HepG2 (cell line): ENCODE measurements around the gene CLBA1. TPM values are rescaled to one million over a fixed set of nuclear protein-coding genes. Genes with fewer than 3 reads are reported as not detected.

Experiments used
- ARNTL ChIP-seq: sonication (generic); formaldehyde crosslinking; IDR thresholded peaks from 2 replicates; pipeline ENCODE4 v1.4.0; 2020; ENCODE audit warnings: mild to moderate bottlenecking, missing genetic modification reagents
- BHLHE40 ChIP-seq: IDR thresholded peaks from 2 replicates; pipeline ENCODE4 v1.6.1; 2011; ENCODE audit warnings: low read length, improper control_type of control experiment
- DR1 ChIP-seq: sonication (generic); formaldehyde crosslinking; IDR thresholded peaks from 2 replicates; pipeline ENCODE4 v1.8.0; 2021; ENCODE audit warnings: mild to moderate bottlenecking, missing genetic modification reagents, inconsistent platforms
- HHEX ChIP-seq: IDR thresholded peaks from 2 replicates; pipeline ENCODE4 v1.6.1; 2016; ENCODE audit warnings: control low read depth
- PAWR ChIP-seq: sonication (generic); formaldehyde crosslinking; IDR thresholded peaks from 2 replicates; pipeline ENCODE4 v1.4.0; 2020; ENCODE audit warnings: missing genetic modification reagents, mild to moderate bottlenecking, borderline replicate concordance
- RBM39 ChIP-seq: fragments of 200-400 bp; formaldehyde crosslinking; IDR thresholded peaks from one replicate; pipeline ENCODE4 v1.6.1; 2018; ENCODE audit warnings: antibody characterized with exemption, mild to moderate bottlenecking, low read depth, low read length; ENCODE audit not compliant: poor library complexity, severe bottlenecking
- YY1 ChIP-seq: IDR thresholded peaks from 2 replicates; pipeline ENCODE4 v1.6.1; 2011; ENCODE audit warnings: low read length, low read depth, moderate library complexity, mild to moderate bottlenecking; ENCODE audit not compliant: insufficient read depth, insufficient replicate concordance
- ZNF138 ChIP-seq: sonication (generic); formaldehyde crosslinking; IDR thresholded peaks from 2 replicates; pipeline ENCODE4 v1.5.0; 2020; ENCODE audit warnings: mild to moderate bottlenecking, low read depth, missing genetic modification reagents
- ZNF282 ChIP-seq: fragments of 450-650 bp; IDR thresholded peaks from 2 replicates; pipeline ENCODE4 v1.6.1; 2018; ENCODE audit not compliant: partially characterized antibody
- ZNF326 ChIP-seq: sonication (generic); formaldehyde crosslinking; IDR thresholded peaks from 2 replicates; pipeline ENCODE4 v1.4.0; 2020; ENCODE audit warnings: missing genetic modification reagents, borderline replicate concordance
- ZNF367 ChIP-seq: sonication (generic); formaldehyde crosslinking; IDR thresholded peaks from 2 replicates; pipeline ENCODE4 v1.4.0; 2020; ENCODE audit warnings: missing genetic modification reagents, borderline replicate concordance
- ZNF746 ChIP-seq: sonication (generic); formaldehyde crosslinking; IDR thresholded peaks from 2 replicates; pipeline ENCODE4 v1.8.0; 2022; ENCODE audit warnings: mild to moderate bottlenecking, missing genetic modification reagents
- polyA plus RNA-seq, 8 experiments: library from polyadenylated mRNA; depleted of rRNA in 3 of 8; stranded (reverse) in 7 of 8; unstranded in 1 of 8; fragments of >200 nt; fragmentation: Illumina TruSeq in 4 of 8; extraction: Trizol in 4 of 8; gene quantifications; 2 replicates each; pipeline versions ENCODE4 v1.2.1 to v1.2.3, GENCODE V29; 2011 to 2016; ENCODE audit warnings: low read depth in 4 of 8, missing spikeins in 1 of 8, mixed read lengths in 1 of 8; ENCODE audit not compliant: insufficient read depth in 1 of 8
- total RNA-seq, 5 experiments: library from RNA; depleted of rRNA; stranded (reverse); fragments of >200 nt; fragmentation: Illumina TruSeq; extraction: Trizol; gene quantifications; 2 replicates each; pipeline ENCODE4 v1.2.3, GENCODE V29; 2016; ENCODE audit warnings: low read depth in 1 of 5
- TF ChIP-seq, protein P1 (sequence below): sonication (generic); formaldehyde crosslinking; IDR thresholded peaks from 2 replicates; pipeline ENCODE4 v1.4.0; 2020; ENCODE audit warnings: missing genetic modification reagents
- TF ChIP-seq, protein P2 (sequence below): sonication (generic); formaldehyde crosslinking; IDR thresholded peaks from 2 replicates; pipeline ENCODE4 v1.5.0; 2020; ENCODE audit warnings: missing genetic modification reagents
- TF ChIP-seq, protein P3 (sequence below): fragments of 450-650 bp; IDR thresholded peaks from 2 replicates; pipeline ENCODE4 v1.6.1; 2017; ENCODE audit warnings: mild to moderate bottlenecking
- TF ChIP-seq, protein P4 (sequence below): sonication (generic); formaldehyde crosslinking; IDR thresholded peaks from 2 replicates; pipeline ENCODE4 v1.4.0; 2020; ENCODE audit warnings: low read depth, mild to moderate bottlenecking, missing genetic modification reagents

CLBA1 gene
- total and polyA plus RNA-seq, 2 of the 13 experiments (the other 11 are each of a cell fraction or from before 2014, with no cell fraction given), result 1.2 to 1.4 TPM

DNA sequence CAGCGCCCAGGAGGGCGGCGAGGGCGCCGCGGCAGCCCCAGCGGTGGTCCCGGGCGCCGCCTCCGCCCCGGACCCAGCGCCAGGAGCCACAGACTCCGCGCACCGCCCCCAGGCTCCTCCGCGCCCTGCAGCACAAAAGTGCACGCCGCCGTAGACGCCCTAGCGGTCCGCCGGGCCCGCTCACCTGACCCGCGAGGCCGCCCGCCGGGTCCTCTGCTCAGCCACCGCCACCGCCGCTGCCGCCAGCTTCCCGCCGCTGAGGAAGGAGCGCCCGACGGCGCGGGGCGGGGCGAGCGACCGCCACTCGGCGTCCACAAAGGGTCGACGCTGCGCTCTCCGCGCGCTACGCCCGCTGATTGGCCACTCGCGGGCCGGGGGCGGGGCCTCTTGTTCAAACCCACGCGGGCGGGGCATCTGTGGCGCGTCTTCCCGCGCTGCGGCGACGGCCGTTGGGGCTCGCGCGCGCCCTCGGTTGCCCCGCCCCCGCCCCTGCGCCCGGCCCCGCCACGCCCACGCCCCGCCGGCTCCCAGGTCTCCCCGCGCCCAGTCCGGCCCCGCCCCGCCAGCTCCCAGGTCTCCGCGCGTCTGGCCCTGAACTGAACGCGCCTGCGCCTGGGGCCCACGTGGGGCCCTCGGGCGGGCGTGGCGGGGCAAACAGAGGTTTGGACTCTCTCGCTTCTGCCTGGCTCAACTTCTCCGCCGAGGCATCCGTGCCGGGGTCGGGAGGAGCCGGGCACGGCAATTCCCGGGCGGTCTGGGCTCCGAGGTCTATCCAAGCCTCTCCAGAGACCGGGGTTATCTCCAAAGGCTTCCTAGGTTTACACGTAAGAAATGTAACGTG is 35.4 kb downstream of the CLBA1 start, which contains the start of gene CDCA4 (continued):
- no peak; the same call in 1 of the 2 replicates for TF ChIP-seq DR1
- TF ChIP-seq, protein P1, sequence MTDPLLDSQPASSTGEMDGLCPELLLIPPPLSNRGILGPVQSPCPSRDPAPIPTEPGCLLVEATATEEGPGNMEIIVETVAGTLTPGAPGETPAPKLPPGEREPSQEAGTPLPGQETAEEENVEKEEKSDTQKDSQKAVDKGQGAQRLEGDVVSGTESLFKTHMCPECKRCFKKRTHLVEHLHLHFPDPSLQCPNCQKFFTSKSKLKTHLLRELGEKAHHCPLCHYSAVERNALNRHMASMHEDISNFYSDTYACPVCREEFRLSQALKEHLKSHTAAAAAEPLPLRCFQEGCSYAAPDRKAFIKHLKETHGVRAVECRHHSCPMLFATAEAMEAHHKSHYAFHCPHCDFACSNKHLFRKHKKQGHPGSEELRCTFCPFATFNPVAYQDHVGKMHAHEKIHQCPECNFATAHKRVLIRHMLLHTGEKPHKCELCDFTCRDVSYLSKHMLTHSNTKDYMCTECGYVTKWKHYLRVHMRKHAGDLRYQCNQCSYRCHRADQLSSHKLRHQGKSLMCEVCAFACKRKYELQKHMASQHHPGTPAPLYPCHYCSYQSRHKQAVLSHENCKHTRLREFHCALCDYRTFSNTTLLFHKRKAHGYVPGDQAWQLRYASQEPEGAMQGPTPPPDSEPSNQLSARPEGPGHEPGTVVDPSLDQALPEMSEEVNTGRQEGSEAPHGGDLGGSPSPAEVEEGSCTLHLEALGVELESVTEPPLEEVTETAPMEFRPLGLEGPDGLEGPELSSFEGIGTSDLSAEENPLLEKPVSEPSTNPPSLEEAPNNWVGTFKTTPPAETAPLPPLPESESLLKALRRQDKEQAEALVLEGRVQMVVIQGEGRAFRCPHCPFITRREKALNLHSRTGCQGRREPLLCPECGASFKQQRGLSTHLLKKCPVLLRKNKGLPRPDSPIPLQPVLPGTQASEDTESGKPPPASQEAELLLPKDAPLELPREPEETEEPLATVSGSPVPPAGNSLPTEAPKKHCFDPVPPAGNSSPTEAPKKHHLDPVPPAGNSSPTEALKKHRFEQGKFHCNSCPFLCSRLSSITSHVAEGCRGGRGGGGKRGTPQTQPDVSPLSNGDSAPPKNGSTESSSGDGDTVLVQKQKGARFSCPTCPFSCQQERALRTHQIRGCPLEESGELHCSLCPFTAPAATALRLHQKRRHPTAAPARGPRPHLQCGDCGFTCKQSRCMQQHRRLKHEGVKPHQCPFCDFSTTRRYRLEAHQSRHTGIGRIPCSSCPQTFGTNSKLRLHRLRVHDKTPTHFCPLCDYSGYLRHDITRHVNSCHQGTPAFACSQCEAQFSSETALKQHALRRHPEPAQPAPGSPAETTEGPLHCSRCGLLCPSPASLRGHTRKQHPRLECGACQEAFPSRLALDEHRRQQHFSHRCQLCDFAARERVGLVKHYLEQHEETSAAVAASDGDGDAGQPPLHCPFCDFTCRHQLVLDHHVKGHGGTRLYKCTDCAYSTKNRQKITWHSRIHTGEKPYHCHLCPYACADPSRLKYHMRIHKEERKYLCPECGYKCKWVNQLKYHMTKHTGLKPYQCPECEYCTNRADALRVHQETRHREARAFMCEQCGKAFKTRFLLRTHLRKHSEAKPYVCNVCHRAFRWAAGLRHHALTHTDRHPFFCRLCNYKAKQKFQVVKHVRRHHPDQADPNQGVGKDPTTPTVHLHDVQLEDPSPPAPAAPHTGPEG (CRISPR knock-in tag), result peak; percentile 53; the same call in 1 of the 2 replicates
- TF ChIP-seq RBM39, result no peak
- TF ChIP-seq, protein P2, sequence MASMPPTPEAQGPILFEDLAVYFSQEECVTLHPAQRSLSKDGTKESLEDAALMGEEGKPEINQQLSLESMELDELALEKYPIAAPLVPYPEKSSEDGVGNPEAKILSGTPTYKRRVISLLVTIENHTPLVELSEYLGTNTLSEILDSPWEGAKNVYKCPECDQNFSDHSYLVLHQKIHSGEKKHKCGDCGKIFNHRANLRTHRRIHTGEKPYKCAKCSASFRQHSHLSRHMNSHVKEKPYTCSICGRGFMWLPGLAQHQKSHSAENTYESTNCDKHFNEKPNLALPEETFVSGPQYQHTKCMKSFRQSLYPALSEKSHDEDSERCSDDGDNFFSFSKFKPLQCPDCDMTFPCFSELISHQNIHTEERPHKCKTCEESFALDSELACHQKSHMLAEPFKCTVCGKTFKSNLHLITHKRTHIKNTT (CRISPR knock-in tag), result no peak
- TF ChIP-seq ARNTL (CRISPR knock-in tag), result 0 out of 2 replicates have a peak, but pooled peaks have one; percentile 50
- TF ChIP-seq, protein P3, sequence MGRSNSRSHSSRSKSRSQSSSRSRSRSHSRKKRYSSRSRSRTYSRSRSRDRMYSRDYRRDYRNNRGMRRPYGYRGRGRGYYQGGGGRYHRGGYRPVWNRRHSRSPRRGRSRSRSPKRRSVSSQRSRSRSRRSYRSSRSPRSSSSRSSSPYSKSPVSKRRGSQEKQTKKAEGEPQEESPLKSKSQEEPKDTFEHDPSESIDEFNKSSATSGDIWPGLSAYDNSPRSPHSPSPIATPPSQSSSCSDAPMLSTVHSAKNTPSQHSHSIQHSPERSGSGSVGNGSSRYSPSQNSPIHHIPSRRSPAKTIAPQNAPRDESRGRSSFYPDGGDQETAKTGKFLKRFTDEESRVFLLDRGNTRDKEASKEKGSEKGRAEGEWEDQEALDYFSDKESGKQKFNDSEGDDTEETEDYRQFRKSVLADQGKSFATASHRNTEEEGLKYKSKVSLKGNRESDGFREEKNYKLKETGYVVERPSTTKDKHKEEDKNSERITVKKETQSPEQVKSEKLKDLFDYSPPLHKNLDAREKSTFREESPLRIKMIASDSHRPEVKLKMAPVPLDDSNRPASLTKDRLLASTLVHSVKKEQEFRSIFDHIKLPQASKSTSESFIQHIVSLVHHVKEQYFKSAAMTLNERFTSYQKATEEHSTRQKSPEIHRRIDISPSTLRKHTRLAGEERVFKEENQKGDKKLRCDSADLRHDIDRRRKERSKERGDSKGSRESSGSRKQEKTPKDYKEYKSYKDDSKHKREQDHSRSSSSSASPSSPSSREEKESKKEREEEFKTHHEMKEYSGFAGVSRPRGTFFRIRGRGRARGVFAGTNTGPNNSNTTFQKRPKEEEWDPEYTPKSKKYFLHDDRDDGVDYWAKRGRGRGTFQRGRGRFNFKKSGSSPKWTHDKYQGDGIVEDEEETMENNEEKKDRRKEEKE, result no peak
- no peak for TF ChIP-seq ZNF138 (CRISPR knock-in tag)
- no peak for TF ChIP-seq BHLHE40
- peak; percentile 31 for TF ChIP-seq YY1
- no peak for TF ChIP-seq PAWR (CRISPR knock-in tag)
- TF ChIP-seq ZNF326, result no peak
- TF ChIP-seq, protein P4, sequence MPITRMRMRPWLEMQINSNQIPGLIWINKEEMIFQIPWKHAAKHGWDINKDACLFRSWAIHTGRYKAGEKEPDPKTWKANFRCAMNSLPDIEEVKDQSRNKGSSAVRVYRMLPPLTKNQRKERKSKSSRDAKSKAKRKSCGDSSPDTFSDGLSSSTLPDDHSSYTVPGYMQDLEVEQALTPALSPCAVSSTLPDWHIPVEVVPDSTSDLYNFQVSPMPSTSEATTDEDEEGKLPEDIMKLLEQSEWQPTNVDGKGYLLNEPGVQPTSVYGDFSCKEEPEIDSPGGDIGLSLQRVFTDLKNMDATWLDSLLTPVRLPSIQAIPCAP (CRISPR knock-in tag), result no peak
- 0 out of 2 replicates have a peak, but pooled peaks have one; percentile 19 for TF ChIP-seq ZNF746 (CRISPR knock-in tag)
- no peak for TF ChIP-seq ZNF282
- peak; percentile 3; the same call in 1 of the 2 replicates for TF ChIP-seq ZNF367 (CRISPR knock-in tag)
- TF ChIP-seq HHEX (CRISPR knock-in tag), result no peak
